GM13976 (cell line): ENCODE results near the gene DDX10.

ENCODE experiments used
- DNase-seq: peaks from one replicate; pipeline ENCODE4 v3.0.0; 2012; ENCODE audit warnings: low spot score
- CTCF ChIP-seq: IDR thresholded peaks from 2 replicates; pipeline ENCODE4 v1.5.1; 2012; ENCODE audit warnings: borderline replicate concordance, mild to moderate bottlenecking; ENCODE audit not compliant: insufficient read depth; ENCODE audit errors: extremely low read depth, missing control alignments, control extremely low read depth
- in situ Hi-C: fragments of 300-500 bp; cut with MboI; formaldehyde crosslinking; loops from one replicate; pipeline ENCODE4 v1.12.0; 2022; ENCODE audit warnings: low sequenced_read_pairs, mixed read lengths, inconsistent platforms; ENCODE audit not compliant: unreplicated experiment

DDX10 gene

GRCh38 chr11:108863528-108863927 is 198.7 kb downstream of the DDX10 start:
- no peak for DNase-seq
- in situ Hi-C loops: no loop called here
- no peak for TF ChIP-seq CTCF

GRCh38 chr11:108865406-108865805 is 200.5 kb downstream of the DDX10 start:
- no peak for DNase-seq
- TF ChIP-seq CTCF: no peak
- in situ Hi-C loops: no loop called here

GRCh38 chr11:108866781-108867180 is 201.9 kb downstream of the DDX10 start:
- in situ Hi-C loops: no loop called here
- no peak for TF ChIP-seq CTCF
- DNase-seq: no peak

GRCh38 chr11:108870373-108871020 is 205.6 kb downstream of the DDX10 start:
- TF ChIP-seq CTCF: no peak
- in situ Hi-C loops: no loop called here
- DNase-seq: no peak

GRCh38 chr11:108871152-108871551 is 206.3 kb downstream of the DDX10 start:
- in situ Hi-C loops: no loop called here
- TF ChIP-seq CTCF: peak; percentile 26
- peak; percentile 13 for DNase-seq

DNA sequence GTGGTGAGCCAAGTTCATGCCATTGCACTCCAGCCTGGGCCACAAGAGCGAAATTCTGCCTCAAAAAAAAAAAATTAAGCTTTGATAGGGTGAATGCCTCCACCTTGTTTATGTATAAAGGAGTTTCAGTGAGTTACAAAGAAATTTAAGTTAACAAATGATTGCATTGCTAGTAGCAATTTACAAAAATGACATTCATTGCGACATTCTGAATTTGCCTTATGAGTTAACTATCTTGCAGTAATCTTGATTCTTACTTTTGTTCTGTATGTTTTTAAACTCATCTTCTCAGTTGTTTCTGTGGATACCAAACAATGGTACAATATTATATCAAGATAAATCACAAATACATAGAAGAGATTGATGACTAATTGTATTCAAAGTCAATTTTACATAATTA is 207.0 kb downstream of the DDX10 start:
- DNase-seq: no peak
- in situ Hi-C loops: no loop called here
- no peak for TF ChIP-seq CTCF
